Right ventricle myocardium inferior (tissue), 1 donor: ENCODE data around the gene CHD5. TPM values are rescaled to one million over a fixed set of nuclear protein-coding genes. Genes with fewer than 3 reads are reported as not detected.

Source experiments
- ATAC-seq: fragments of 200-7000 bp; cut with Tn5 transposase; one replicate; pipeline ENCODE4 v1.9.1; 2020; ENCODE audit warnings: mild to moderate bottlenecking, moderate library complexity
- DNase-seq: peaks from one replicate; pipeline ENCODE4 v3.0.0; 2021; ENCODE audit errors: missing footprints
- intact Hi-C: fragments of 100-400 bp; cut with DNase I; formaldehyde crosslinking; loops from one replicate; pipeline ENCODE4 v1.11.0; 2022
- total RNA-seq: library from RNA; stranded (reverse); fragmentation: NEBNext Ultra II Directional; extraction: Animal tissue kit (Norgen Biotek cat#: 25700); gene quantifications from one replicate; pipeline ENCODE4 v1.2.1, GENCODE V29; 2021
- donor health status: DM: no; HTN: yes; CAD: no; lungs with severe emphysema.

The CHD5 gene
- total RNA-seq, 1 donor from 2014 or later, result 0.05 TPM

DNA sequence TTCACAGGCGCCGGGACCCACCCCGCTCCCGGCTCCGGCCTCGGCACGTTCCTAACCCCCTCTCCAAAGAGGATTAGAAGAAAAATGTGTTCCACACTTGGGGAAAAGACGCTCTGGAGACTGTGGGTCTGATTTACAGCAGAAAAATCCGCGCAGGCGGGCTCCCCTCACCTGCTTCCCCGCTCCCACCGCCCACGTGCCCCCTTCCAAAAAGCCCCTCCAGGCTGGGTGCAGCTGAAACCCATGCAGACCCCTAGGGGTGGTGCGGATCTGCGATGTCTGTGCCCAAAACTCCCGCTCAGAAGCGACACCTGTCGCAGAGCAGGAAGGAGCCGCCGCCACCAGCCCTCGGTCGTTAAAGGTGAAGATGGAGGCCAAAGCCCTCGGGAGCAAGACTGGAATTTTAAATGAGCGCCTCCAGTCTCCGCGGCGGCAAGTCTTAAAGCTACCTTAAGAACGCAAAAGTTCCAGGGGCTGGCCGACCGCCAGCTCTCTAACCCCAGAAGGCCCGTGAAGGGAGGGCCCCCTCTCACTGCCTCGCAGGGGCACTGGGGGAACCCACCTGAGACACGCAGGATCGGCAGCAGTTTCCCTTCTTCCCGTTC, 688 bp upstream of the CHD5 start:
- intact Hi-C loops, result no loop called here
- no peak for DNase-seq
- no peak for ATAC-seq

DNA sequence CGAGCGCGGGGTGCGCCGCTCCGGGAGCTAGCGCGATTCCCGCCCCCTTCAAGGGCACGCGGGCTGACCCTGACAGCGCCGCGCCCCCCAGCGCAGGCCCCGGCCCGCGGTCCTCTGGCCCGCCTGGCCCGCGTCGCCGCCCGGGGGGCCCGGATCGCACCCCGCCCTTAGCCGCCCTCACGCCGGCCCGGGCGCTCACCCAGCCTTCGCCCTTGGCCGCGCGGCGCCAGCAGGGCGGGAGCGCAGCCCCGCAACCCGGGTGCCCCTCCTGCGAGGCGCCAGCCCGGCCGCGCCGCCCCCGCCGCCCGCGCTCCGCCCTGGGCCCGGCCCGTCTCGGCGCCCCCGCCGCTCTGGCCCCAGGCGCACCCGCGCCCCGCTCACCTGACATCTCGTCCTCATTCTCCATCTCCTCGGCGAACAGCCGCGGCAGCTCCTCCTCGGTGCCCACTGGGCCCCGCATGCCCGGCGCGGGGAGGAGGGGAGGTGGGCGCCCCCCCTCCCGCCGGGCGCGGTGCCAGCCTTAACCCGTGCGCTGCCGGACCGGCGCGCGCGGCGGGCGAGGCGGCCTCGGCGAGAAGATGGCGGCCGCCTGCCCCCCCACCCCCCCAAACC, 451 bp downstream of the CHD5 start:
- no peak for ATAC-seq
- no peak for DNase-seq
- intact Hi-C loops, result loop anchor here (10.0 kb wide), 1 partner anchor 125 kb away; no protein-coding TSS in a partner anchor

DNA sequence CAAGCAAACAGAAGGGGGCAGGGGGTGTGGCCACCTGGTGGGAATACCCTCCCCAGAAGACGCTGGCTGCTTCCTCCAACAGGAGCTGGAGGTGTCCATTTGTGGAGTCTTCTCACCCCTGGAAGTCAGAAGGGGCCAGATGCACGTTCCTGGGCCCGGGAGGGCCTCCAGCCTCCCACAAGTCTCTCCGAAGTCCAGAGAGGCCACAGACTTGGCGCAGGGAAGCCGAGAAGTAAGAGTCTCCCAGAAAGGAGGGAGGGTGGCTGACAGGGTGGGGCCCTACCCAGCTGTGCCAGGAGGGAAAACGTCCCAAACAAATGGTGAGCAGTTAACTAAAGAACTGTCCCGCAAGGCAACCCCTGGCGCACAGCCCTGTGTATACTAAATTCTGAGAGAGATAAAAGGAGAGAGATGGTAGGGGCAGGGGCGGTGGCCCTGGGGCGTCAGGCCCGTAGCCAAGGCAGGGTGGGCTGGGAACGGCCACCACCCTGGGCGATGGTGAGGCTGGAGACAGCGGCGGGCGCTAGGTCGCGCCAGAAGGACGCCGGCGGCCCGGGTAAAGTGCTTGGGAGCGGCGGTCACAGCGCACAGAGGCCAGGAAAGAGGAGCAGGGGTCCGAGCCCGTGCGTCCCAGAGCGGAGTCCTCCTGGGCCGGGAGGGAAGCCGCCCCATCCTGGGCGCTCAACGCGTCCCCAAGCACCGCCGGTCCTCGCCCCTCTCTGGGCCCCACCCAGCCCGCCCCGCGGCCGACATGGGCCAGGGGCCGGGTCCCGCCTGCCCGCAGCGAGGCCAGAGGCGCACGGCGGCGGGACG, 1.2 kb downstream of the CHD5 start:
- ATAC-seq (no peak), DNase-seq (no peak)
- intact Hi-C loops, result loop anchor here (10.0 kb wide), 1 partner anchor 124 kb away; no protein-coding TSS in a partner anchor

DNA sequence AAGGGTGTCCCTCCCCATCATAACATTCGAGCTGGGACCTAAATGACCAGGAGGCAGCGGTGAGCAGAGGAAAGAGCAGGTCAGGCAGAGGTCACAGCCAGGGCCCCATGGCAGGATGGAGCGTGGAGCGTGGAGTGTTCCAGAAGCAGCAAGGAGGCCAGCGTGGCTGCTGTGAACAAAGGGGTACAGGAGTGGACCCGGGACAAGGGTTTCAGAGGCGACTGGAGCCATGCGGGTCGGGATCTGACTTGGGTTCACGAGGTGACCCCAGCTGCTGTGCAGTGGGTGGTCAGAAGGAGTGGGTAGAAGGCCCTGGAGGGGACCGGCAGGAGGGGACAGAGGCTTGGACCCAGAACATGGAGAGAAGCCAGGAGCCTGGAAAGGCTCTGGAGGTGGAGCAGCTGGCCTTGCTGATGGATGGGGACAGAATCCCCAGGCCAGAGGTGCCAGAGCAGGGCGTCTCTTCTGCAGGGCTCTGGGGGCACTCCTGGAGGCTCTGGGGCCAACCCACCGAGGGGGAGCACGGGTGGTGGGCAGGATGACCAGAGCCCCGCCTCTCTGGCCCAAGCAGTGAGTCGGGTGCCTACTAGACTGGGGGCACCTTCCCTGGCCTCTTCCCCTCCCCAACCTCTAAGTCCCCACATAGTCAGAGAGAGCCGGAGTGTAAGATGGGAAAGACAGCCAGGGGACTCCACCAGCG, 2.3 kb downstream of the CHD5 start:
- no peak for DNase-seq
- ATAC-seq, result no peak
- intact Hi-C loops, result loop anchor here (10.0 kb wide), 1 partner anchor 123 kb away; no protein-coding TSS in a partner anchor

DNA sequence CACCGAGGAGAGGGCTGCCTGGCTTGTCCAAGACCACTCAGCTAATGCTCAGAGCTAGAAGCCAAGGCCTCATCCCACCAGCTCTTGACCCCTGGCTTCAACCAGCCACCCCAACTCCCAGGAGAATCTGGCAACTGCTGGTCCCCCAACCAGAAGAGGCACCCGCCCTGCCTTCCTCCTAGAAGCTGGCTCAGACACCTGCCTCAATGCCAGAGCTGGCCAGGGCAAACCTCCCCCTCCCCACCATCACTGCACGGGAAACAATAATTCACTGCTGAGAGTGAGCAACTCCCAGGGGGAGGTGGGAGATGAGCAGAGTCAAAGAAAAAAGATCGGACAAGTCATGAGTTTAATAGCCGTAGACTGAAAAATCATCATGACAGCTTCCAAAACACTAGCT, 3.3 kb downstream of the CHD5 start:
- intact Hi-C loops, result loop anchor here (10.0 kb wide), 1 partner anchor 122 kb away; no protein-coding TSS in a partner anchor
- DNase-seq (no peak), ATAC-seq (no peak)

DNA sequence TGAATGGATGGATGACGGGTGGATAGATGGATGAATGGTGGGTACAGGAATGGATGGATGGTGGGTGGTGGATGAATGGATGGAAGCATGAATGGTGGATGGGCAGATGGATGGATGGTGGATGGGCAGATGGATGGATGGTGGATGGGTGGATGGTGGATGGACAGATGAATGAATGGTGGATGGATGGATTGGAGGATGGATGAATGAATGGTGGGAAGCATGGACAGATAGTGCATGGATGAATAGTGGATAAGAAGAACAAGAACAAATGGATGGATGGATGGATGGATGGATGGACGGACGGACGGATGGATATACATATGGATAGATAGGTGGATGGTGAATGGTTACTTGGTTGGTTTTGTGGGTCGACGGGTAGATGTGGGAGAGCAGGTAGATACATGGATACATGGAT, 4.7 kb downstream of the CHD5 start:
- intact Hi-C loops, result loop anchor here (10.0 kb wide), 1 partner anchor 121 kb away; no protein-coding TSS in a partner anchor
- no peak for DNase-seq
- ATAC-seq, result no peak

DNA sequence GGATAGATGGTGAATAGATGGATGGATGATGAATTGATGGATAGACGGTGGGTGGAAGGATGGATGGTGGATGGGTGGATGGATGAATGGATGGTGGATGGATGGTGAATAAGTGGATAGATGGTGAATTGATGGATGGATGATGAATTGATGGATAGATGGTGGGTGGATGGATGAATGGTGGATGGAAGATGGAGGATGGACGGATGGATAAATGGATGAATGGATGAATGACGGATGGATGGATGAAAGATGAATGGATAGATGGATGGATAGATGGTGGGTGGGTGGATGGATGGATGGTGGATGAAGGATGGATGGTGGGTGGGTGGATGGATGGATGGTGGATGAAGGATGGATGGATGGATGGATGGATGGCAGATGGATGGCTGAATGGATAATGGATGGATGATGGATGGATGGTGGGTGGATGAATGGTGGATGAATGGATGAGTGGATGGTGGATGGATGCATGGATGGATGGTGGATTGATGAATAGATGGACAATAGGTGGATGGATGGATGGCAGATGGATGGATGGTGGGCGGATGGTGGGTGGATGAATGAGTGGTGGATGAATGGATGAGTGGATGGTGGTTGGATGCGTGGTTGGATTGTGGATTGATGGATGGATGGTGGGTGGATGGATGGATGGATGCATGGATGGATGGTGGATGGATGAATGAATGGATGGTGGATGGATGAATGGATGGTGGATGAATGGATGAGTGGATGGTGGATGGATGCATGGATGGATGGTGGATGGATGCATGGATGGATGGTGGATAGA, 5.3 kb downstream of the CHD5 start:
- intact Hi-C loops, result loop anchor here (10.0 kb wide), 1 partner anchor 120 kb away; no protein-coding TSS in a partner anchor
- DNase-seq (no peak), ATAC-seq (no peak)

DNA sequence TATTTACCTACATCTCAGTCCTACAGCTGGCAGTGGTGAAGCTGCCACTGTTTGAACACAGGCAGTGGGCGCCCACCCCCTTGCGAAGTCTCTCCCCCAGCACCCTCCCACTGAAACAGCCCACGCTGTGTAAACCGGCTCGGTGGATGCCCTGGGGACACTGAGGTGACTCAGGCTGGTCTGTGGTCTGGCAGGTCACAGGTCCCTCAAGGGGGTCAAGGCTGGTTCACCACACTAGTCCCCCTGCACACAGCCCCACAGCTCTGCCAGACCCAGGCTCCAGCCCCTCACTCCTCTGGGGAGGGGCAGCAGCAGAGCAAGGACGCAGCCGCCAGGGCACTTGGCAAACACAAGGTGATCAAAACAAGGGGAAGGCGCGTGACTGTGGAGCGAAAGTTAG, 7.6 kb downstream of the CHD5 start:
- intact Hi-C loops, result loop anchor here (10.0 kb wide), 1 partner anchor 118 kb away; no protein-coding TSS in a partner anchor
- no peak for DNase-seq
- ATAC-seq, result no peak

DNA sequence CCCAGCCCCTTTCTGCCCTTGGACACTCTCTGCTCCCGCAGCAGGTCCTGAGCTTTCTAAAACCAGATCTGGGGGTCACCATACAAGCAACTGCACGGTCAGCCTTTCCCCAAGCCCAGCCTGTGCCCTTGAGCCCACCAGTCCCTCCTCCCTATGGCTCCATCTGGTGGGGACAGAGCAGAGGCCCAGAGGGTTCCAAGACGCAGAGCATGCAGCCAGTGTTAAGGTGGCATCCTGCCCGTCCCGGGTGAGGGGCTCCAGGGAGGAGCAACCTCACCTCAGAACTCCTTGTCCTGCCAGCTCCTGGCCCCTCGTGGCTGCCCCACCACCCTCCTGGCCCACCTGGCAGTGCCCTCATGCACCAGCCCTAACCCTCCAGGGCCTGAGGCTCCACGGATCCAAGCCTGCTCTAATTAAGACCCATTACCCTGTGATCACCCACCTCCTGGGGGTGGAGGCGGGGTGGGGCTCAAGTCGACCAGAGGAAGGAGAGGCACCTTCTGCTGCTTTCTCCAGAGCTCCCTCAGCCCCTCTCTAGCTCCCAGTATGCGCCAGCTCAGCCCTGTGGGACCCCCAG, 8.5 kb downstream of the CHD5 start:
- intact Hi-C loops, result loop anchor here (10.0 kb wide), 1 partner anchor 117 kb away; no protein-coding TSS in a partner anchor
- DNase-seq, result no peak
- ATAC-seq, result peak; percentile 12

DNA sequence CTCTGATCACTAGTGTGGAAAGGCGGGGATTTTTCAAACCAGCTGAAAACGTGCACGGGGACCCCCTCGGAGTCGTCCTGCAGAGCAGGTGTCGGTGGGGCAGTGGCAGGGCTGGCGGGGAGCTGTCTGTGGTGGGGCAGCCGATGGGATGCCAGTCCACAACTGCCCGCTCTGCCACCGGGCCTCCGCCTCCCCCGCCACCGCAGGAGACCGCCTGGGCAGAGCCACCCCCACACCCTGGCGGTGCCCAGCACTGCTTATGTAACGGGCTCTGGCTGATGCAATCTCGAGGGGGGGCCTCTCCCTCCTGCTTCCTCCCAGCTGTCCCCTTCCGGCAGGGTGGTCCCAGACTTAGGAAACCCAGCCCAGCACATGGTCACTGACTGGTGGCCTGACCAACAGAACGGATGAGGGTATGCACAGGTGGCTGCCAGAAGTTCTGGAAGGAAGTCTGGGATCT, 9.3 kb downstream of the CHD5 start:
- intact Hi-C loops, result loop anchor here (10.0 kb wide), 1 partner anchor 116 kb away; no protein-coding TSS in a partner anchor
- ATAC-seq (no peak), DNase-seq (no peak)

DNA sequence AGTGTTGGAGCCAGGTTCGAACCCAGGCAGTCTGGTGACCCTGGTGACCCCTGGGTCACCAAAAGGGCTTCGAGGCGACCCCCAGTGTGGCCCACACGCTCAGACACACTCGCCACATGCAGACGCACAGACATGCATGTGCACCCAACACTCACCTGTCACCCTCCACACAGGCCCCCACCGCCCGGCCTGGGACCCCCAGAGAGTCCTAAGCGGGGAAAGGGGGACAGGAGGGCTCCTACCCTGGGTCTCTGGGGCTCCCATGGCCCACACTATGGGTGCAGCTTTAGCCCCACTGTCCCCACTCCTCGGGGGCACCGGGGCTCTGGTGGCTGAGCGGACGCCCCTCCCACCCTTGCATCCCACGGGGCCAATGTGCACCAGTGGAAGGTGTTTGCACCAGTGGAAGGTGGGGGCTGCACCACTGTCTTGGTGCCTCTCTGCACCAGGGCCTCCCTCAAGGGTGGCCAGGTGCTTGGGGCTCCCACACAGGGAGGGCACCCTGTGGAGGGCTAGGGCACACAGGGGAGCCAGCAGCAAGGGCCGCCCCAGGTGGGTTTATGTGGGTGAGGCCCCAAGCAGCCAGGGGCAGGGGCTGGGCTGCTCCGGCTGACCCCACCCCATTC, 9.9 kb downstream of the CHD5 start:
- DNase-seq (no peak), ATAC-seq (no peak)
- intact Hi-C loops, result loop anchor here (10.0 kb wide), 1 partner anchor 115 kb away; no protein-coding TSS in a partner anchor

DNA sequence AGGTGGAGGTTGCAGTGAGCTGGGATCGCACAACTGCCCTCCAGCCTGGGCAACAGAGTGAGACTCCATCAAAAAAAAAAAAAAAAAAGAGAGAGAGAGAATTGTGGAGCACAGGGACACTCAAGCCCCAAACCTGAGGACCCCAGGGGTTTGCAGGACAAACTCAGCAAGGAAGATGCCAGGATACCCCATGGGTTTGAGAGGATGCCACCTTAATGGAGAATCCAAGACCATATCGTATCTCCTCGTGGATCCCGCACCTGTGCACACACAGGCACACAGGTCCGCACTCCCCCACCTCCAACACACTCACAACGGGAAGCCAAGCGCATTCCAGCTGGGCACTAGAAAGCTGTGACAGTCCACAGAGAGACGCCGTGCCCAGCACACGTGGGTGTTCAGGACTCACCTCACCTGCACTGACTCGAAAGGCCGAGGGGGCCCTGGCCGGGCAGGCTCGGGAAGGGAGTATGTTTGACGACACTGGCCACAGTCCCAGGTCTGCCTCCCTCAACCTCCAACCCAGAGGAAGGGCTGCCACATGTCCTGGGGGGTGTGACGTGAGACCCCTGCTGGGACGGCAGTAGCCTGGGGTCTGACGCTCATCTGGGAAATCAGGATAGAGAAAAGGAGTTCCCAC, 11.1 kb downstream of the CHD5 start:
- no peak for DNase-seq
- intact Hi-C loops, result no loop called here
- ATAC-seq, result no peak

DNA sequence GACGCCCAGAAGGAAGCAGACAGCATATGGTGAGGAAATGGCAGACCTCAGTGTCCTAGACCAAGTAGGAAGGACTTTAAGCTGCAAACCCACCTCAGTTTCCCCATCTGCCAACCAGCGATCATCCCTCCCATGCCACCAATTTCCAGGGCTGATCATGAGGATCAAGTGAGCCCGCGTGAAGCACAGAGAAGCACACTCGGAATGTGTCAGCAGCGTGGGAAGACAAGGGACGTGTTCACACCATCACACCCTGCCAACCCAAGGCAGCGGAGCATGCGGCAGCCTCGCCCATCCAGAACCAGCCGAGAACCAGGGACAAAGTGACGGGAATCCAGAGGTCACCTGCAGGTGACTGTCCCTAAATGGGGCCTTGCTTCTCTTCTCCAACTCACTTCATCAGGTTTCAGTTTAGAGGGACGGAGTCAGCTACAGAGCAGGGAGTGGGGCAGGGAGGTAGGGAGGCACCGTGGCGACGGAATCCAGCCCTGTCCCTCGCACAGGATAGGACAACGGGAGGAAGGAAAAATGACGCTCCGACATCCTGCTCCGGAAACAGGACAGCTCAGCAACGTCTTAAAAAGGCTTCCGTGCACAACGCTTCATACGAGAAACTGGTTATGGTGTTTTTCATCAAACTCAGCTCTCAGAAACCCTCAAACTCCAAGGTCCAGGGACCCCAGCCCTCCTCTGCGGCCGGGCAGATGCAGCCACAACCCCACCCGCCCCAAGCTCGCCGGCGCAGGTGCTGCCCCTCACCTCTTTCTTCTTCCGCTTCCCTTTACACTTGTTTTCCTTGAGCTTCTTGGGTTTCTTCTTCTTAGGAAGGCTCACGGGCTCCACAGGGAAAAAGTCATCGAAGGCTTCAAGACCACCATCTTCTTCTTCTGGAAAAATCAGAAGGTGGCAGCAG, 12.5 kb downstream of the CHD5 start:
- DNase-seq, result peak; percentile 31
- intact Hi-C loops, result no loop called here
- ATAC-seq, result no peak

DNA sequence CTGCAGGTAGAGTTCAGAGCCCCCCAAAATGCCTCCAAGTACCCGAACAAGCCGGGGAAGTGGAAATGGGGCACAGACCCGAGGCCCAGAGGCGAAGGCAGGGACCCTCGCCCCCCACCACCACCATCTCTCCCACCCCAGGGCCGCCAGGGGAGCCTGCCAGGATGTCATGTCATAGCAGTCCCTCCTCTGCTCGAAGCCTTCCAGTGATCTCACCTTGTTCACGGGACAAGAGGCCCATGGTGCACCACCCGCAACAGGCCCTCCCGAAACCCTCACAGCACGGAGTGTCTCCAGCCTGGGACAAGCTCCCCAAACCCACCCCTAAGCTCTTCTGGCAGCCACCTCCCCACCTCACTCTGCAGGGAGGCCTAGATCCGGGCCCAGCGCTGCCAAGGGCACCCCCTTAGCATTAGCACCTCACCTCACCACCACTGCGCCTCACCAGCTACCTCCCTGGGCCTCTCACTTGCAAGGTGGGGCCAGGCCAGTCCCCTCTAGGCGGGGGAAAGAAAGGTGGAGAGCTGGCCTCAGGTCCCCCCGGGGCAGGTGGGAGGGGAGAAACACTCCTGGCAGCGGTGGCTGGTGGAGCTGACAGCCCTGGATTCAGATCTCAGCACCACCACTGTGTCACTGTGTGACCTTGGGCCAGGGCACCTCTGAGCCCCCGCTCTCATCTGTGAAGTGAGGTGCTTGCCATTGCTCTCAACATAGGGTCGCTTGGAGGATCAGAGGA, 13.3 kb downstream of the CHD5 start:
- ATAC-seq, result no peak
- DNase-seq, result no peak
- intact Hi-C loops, result no loop called here

DNA sequence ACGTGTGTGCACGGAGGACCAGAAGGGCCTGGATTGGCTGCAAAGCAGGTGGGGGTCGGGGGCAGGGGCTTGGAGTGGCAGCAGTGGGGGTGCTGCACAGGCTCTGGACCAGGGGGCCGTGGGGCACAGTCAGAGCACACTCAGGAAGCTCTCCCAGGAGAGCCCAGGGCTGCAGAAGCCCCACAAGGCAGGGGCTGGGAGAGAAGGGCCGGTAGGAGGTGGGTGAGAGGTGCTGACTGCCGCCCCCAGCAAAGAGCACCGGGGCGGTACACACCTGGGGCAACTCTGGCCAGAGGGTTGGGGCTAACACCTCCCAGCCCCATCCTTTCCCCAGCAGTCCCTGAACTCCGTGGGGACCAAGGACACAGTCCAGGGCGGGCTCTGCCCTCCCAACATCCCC, 13.9 kb downstream of the CHD5 start:
- intact Hi-C loops, result no loop called here
- ATAC-seq, result no peak
- no peak for DNase-seq
